HL-60 (cell line): ENCODE data around the gene MARK2.
"Not testable (repeated sequence)": the region's sequence is repeated elsewhere in the genome, so short reads cannot be mapped to it uniquely, and the experiment has no call there.

Source experiments
- DNase-seq, 2 experiments: peaks; one replicate each; pipeline ENCODE4 v3.0.0-alpha.2; 2010 to 2020; ENCODE audit warnings: low read depth in 1 of 2, low spot score in 1 of 2
- H3K27ac ChIP-seq: fragments of 250-450 bp; sonication (Bioruptor Pico); replicated peaks from 2 replicates; pipeline ENCODE4 v1.5.1; 2020; ENCODE audit warnings: mild to moderate bottlenecking, moderate library complexity
- H3K27me3 ChIP-seq: fragments of 250-450 bp; sonication (Bioruptor Pico); 2 replicates; pipeline ENCODE4 v1.5.1; 2021; ENCODE audit warnings: mild to moderate bottlenecking, moderate library complexity; ENCODE audit not compliant: insufficient read depth, poor library complexity, severe bottlenecking
- H3K4me3 ChIP-seq: replicated peaks from 2 replicates; pipeline ENCODE4 v1.5.1; 2011; ENCODE audit warnings: mild to moderate bottlenecking, control low read depth, low read length; ENCODE audit not compliant: insufficient read depth
- CTCF ChIP-seq: IDR thresholded peaks from one replicate; pipeline ENCODE4 v1.5.1; 2011; ENCODE audit warnings: low read length, control low read depth, inconsistent platforms; ENCODE audit not compliant: insufficient read depth
- GABPA ChIP-seq: IDR thresholded peaks from 2 replicates; pipeline ENCODE4 v1.6.1; 2012; ENCODE audit warnings: low read depth
- POLR2AphosphoS5 ChIP-seq: IDR thresholded peaks from 2 replicates; pipeline ENCODE4 v1.6.1; 2012; ENCODE audit warnings: low read depth
- REST ChIP-seq: IDR thresholded peaks from 2 replicates; pipeline ENCODE4 v1.6.1; 2012; ENCODE audit warnings: low read depth; ENCODE audit not compliant: insufficient replicate concordance
- SPI1 ChIP-seq: IDR thresholded peaks from 2 replicates; pipeline ENCODE4 v1.6.1; 2012; ENCODE audit warnings: low read depth, mild to moderate bottlenecking, borderline replicate concordance

MARK2 gene

GRCh38 chr11:63804259-63804658 lies 34.7 kb upstream of the MARK2 start:
- Histone ChIP-seq H3K27me3 (no peaks in the 10 kb centered on the region), H3K4me3 (no peak overlapping the region), H3K27ac (no peak overlapping the region)
- TF ChIP-seq SPI1, result no peak
- no peak for TF ChIP-seq GABPA
- no peak for TF ChIP-seq POLR2AphosphoS5
- TF ChIP-seq CTCF, result no peak
- TF ChIP-seq REST, result no peak
- no peak for DNase-seq

GRCh38 chr11:63805844-63806415 lies 33.0 kb upstream of the MARK2 start:
- no peak overlapping the region for H3K27ac ChIP-seq
- DNase-seq, result no peak

GRCh38 chr11:63810383-63810782 lies 28.5 kb upstream of the MARK2 start:
- peaks cover 31% of the 10 kb centered on the region for H3K27me3 ChIP-seq
- not testable (repeated sequence) for DNase-seq, H3K27ac ChIP-seq, H3K4me3 ChIP-seq

More at GRCh38 chr11:63805844-63806415, 33.0 kb upstream of the MARK2 start:
- no peak overlapping the region for H3K4me3 ChIP-seq
- TF ChIP-seq REST (no peak), GABPA (no peak), POLR2AphosphoS5 (no peak), CTCF (no peak), SPI1 (no peak)
- peaks cover 2% of the 10 kb centered on the region for H3K27me3 ChIP-seq

- H3K4me3 ChIP-seq, result no peak overlapping the region
- DNase-seq, result no peak
- TF ChIP-seq REST, result no peak
- no peak for TF ChIP-seq GABPA
- TF ChIP-seq CTCF, result no peak
- no peak for TF ChIP-seq POLR2AphosphoS5
- no peak for TF ChIP-seq SPI1
Observed at GRCh38 chr11:63811522-63811921, 27.4 kb upstream of the MARK2 start.

More at GRCh38 chr11:63811522-63811921, 27.4 kb upstream of the MARK2 start:
- no peak overlapping the region for H3K27ac ChIP-seq
- H3K27me3 ChIP-seq, result peaks cover 31% of the 10 kb centered on the region
